NOMO-1 (cell line): ENCODE results near the gene SPACA9.

Experiments used
- DNase-seq, 2 experiments: peaks; one replicate each; lab custom pipeline; 2025; ENCODE audit not compliant: unreplicated experiment in 2 of 2; lab: John Stamatoyannopoulos, UW

SPACA9 gene

GRCh38 chr9:132862533-132862932 is 16.2 kb upstream of the SPACA9 start:
- DNase-seq, result no peak

- DNase-seq, result no peak
These were observed 15.6 kb upstream of the SPACA9 start for GRCh38 chr9:132863096-132863495.

GRCh38 chr9:132864277-132864676 is 14.4 kb upstream of the SPACA9 start:
- DNase-seq, result no peak

GRCh38 chr9:132864691-132865090 is 14.0 kb upstream of the SPACA9 start:
- DNase-seq, result no peak

- no peak for DNase-seq
These were observed 11.8 kb upstream of the SPACA9 start for GRCh38 chr9:132866898-132867297.

- DNase-seq, result no peak
These were observed 9.4 kb upstream of the SPACA9 start for GRCh38 chr9:132869266-132869665.

GRCh38 chr9:132873403-132873802 is 5.3 kb upstream of the SPACA9 start:
- DNase-seq, result no peak

GRCh38 chr9:132875159-132875558 is 3.5 kb upstream of the SPACA9 start:
- DNase-seq, result no peak

GRCh38 chr9:132876849-132877248 is 1.8 kb upstream of the SPACA9 start:
- no peak for DNase-seq

GRCh38 chr9:132877458-132877823 is 1.3 kb upstream of the SPACA9 start:
- DNase-seq, result no peak

- peak; percentile 26 to 66 for DNase-seq
These were observed 639 bp upstream of the SPACA9 start, which contains the start of gene AK8 for GRCh38 chr9:132877824-132878694. TSS of gene AK8 (minus strand) at chr9:132878284. CDS start at chr9:132878255, 29 bp downstream.

GRCh38 chr9:132879457-132880323 is 992 bp downstream of the SPACA9 start:
- DNase-seq, result peak; percentile 9 to 10

GRCh38 chr9:132880324-132880661 is 1.6 kb downstream of the SPACA9 start:
- no peak for DNase-seq

GRCh38 chr9:132881826-132882225 is 3.1 kb downstream of the SPACA9 start:
- no peak for DNase-seq

GRCh38 chr9:132882616-132883015 is 3.9 kb downstream of the SPACA9 start:
- no peak for DNase-seq

GRCh38 chr9:132883349-132884294 is 4.9 kb downstream of the SPACA9 start:
- no peak for DNase-seq

GRCh38 chr9:132885720-132886333 is 7.1 kb downstream of the SPACA9 start:
- DNase-seq, result no peak

- DNase-seq, result no peak
These were observed 7.6 kb downstream of the SPACA9 start for GRCh38 chr9:132886334-132886725.

GRCh38 chr9:132887181-132888120 is 8.8 kb downstream of the SPACA9 start:
- DNase-seq, result no peak
